GM12878 (cell line): ENCODE data around the gene FAM111B. TPM values are rescaled to one million over a fixed set of nuclear protein-coding genes. Genes with fewer than 3 reads are reported as not detected.

Source experiments
- ATAC-seq: fragments of 200-7000 bp; cut with Tn5 transposase; 3 replicates; pipeline ENCODE4 v1.9.1; 2020; ENCODE audit warnings: mild to moderate bottlenecking, moderate library complexity
- BruUV-seq: library from RNA; stranded (reverse); fragments of 400-500 nt; replicated peaks from 2 replicates; lab custom pipeline; 2021; lab: Mats Ljungman, UMichigan
- CTCF ChIA-PET: fragments of 300-600 bp; sonication (Branson Sonifier 250); formaldehyde crosslinking; extraction: SDS; loops from one replicate; lab custom pipeline; 2021; ENCODE audit warnings: inconsistent platforms; lab: Yijun Ruan, JAX
- POLR2A ChIA-PET: fragments of 350-600 bp; formaldehyde crosslinking; extraction: SDS; loops from one replicate; lab custom pipeline; 2021; ENCODE audit warnings: inconsistent platforms; lab: Charles Lee
- RAD21 ChIA-PET: fragments of 300-600 bp; sonication (Branson Sonifier 250); formaldehyde crosslinking; loops from one replicate; lab custom pipeline; 2023; ENCODE audit warnings: antibody characterized with exemption; ENCODE audit not compliant: unreplicated experiment; lab: Charles Lee
- SMC1A ChIA-PET: fragments of 300-600 bp; sonication (Branson Sonifier 250); formaldehyde crosslinking; loops from one replicate; lab custom pipeline; 2023; ENCODE audit not compliant: unreplicated experiment, uncharacterized antibody; lab: Charles Lee
- DNase-seq: peaks from one replicate; pipeline ENCODE4 v3.0.0-alpha.2; 2011; ENCODE audit warnings: low read depth, low spot score
- FAIRE-seq: peaks from 3 replicates; lab custom pipeline; 2011; peaks lifted over from hg19 to GRCh38; lab: Jason Lieb, UNC
- H2AFZ ChIP-seq: 2 replicates; pipeline ENCODE4 v1.6.0; 2011; ENCODE audit warnings: low read depth, low read length, control low read depth; ENCODE audit not compliant: control insufficient read depth
- H3K27ac ChIP-seq: 2 replicates; pipeline ENCODE4 v1.5.1; 2011; ENCODE audit warnings: control low read depth; ENCODE audit not compliant: control insufficient read depth, insufficient read depth
- H3K27me3 ChIP-seq, 2 experiments: replicated peaks in 1 of 2; 2 replicates each; pipeline versions ENCODE4 v1.6.0 to v1.6.1; 2011; ENCODE audit warnings: low read length in 1 of 2; ENCODE audit not compliant: control insufficient read depth in 2 of 2, insufficient read depth in 2 of 2
- H3K36me3 ChIP-seq, 2 experiments: 2 replicates each; pipeline ENCODE4 v1.5.1; 2011; ENCODE audit warnings: low read length in 1 of 2; ENCODE audit not compliant: control insufficient read depth in 2 of 2, insufficient read depth in 2 of 2
- H3K4me1 ChIP-seq: 2 replicates; pipeline ENCODE4 v1.6.1; 2011; ENCODE audit warnings: mild to moderate bottlenecking, low read length, moderate library complexity, mixed read lengths; ENCODE audit not compliant: control insufficient read depth, insufficient read depth
- H3K4me2 ChIP-seq: 2 replicates; pipeline ENCODE4 v1.6.0; 2011; ENCODE audit warnings: control low read depth; ENCODE audit not compliant: control insufficient read depth, insufficient read depth
- H3K4me3 ChIP-seq: fragments of 200-600 bp; sonication (generic); 2 replicates; pipeline ENCODE4 v1.5.1; 2016
- H3K79me2 ChIP-seq: 2 replicates; pipeline ENCODE4 v1.6.0; 2011; ENCODE audit warnings: low read length; ENCODE audit not compliant: control insufficient read depth, insufficient read depth
- H3K9ac ChIP-seq: 2 replicates; pipeline ENCODE4 v1.8.0; 2011; ENCODE audit warnings: low read length, control low read depth, mixed read lengths; ENCODE audit not compliant: control insufficient read depth, insufficient read depth
- H3K9me3 ChIP-seq: replicated peaks from 3 replicates; pipeline ENCODE4 v1.5.1; 2011; ENCODE audit warnings: mild to moderate bottlenecking, low read length; ENCODE audit not compliant: control insufficient read depth, insufficient read depth
- H4K20me1 ChIP-seq: 2 replicates; pipeline ENCODE4 v1.6.0; 2011; ENCODE audit not compliant: control insufficient read depth, insufficient read depth
- CBX3 ChIP-seq: fragments of 200-600 bp; sonication (generic); IDR thresholded peaks from 2 replicates; pipeline ENCODE4 v1.6.1; 2016; ENCODE audit warnings: low read depth, borderline replicate concordance
- CHD4 ChIP-seq: fragments of 200-600 bp; sonication (generic); IDR thresholded peaks from 2 replicates; pipeline ENCODE4 v1.6.1; 2016; ENCODE audit warnings: mild to moderate bottlenecking
- CREM ChIP-seq: IDR thresholded peaks from 2 replicates; pipeline ENCODE4 v1.6.1; 2014; ENCODE audit warnings: antibody characterized with exemption, low read depth
- DPF2 ChIP-seq: fragments of 450-650 bp; IDR thresholded peaks from 2 replicates; pipeline ENCODE4 v1.6.1; 2017; ENCODE audit warnings: mild to moderate bottlenecking
- ETV6 ChIP-seq, 2 experiments: fragments of 450-650 bp in 1 of 2; IDR thresholded peaks in 1 of 2; conservative IDR thresholded peaks in 1 of 2; 2 replicates each; pipeline ENCODE4 v1.6.1; 2014; ENCODE audit warnings: antibody characterized with exemption in 1 of 2, borderline replicate concordance in 1 of 2, low read depth in 1 of 2, mild to moderate bottlenecking in 1 of 2, moderate library complexity in 1 of 2
- FOXK2 ChIP-seq: fragments of 450-650 bp; IDR thresholded peaks from 2 replicates; pipeline ENCODE4 v1.6.1; 2017; ENCODE audit warnings: mild to moderate bottlenecking, moderate library complexity
- HCFC1 ChIP-seq: fragments of 150-350 bp; IDR thresholded peaks from 2 replicates; pipeline ENCODE4 v1.6.1; 2014; ENCODE audit warnings: low read length
- IRF4 ChIP-seq: IDR thresholded peaks from 2 replicates; pipeline ENCODE4 v1.6.1; 2011; ENCODE audit warnings: low read depth, low read length
- MLLT1 ChIP-seq: fragments of 450-650 bp; IDR thresholded peaks from 2 replicates; pipeline ENCODE4 v1.6.1; 2016; ENCODE audit warnings: mild to moderate bottlenecking
- MTA2 ChIP-seq: fragments of 450-650 bp; IDR thresholded peaks from 2 replicates; pipeline ENCODE4 v1.6.1; 2016; ENCODE audit warnings: low read depth, mild to moderate bottlenecking, moderate library complexity
- MYC ChIP-seq: IDR thresholded peaks from 2 replicates; pipeline ENCODE4 v1.6.1; 2011; ENCODE audit warnings: mild to moderate bottlenecking, low read length, moderate library complexity, inconsistent platforms; ENCODE audit not compliant: insufficient read depth, insufficient replicate concordance, insufficient read length, severe bottlenecking
- NBN ChIP-seq: fragments of 450-650 bp; IDR thresholded peaks from 2 replicates; pipeline ENCODE4 v1.6.1; 2016
- NR2F1 ChIP-seq: fragments of 450-650 bp; conservative IDR thresholded peaks from 2 replicates; pipeline ENCODE4 v1.6.1; 2017; ENCODE audit warnings: mild to moderate bottlenecking
- POLR2AphosphoS5 ChIP-seq: IDR thresholded peaks from 2 replicates; pipeline ENCODE4 v1.6.1; 2011; ENCODE audit warnings: mild to moderate bottlenecking, low read length, inconsistent platforms
- RB1 ChIP-seq: fragments of 450-650 bp; formaldehyde crosslinking; IDR thresholded peaks from 2 replicates; pipeline ENCODE4 v1.6.1; 2017; ENCODE audit warnings: mild to moderate bottlenecking, borderline replicate concordance
- RBBP5 ChIP-seq: fragments of 200-600 bp; sonication (generic); conservative IDR thresholded peaks from 2 replicates; pipeline ENCODE4 v1.6.1; 2016
- RUNX3 ChIP-seq: IDR thresholded peaks from 2 replicates; pipeline ENCODE4 v1.6.1; 2012; ENCODE audit warnings: low read length, inconsistent platforms
- SKIL ChIP-seq: fragments of 450-650 bp; IDR thresholded peaks from 2 replicates; pipeline ENCODE4 v1.6.1; 2017; ENCODE audit warnings: mild to moderate bottlenecking, low read depth, inconsistent platforms; ENCODE audit not compliant: poor library complexity, severe bottlenecking
- WGBS: methylation state at CpG from one replicate; pipeline ENCODE4 v1.1.6; 2016; ENCODE audit warnings: low lambda C conversion rate; ENCODE audit not compliant: insufficient replicate concordance, insufficient coverage; ENCODE audit errors: missing lambda C conversion rate; 5-methylcytosine and 5-hydroxymethylcytosine counted together
- in situ Hi-C: fragments of 300-500 bp; cut with MboI; formaldehyde crosslinking; loops from 9 replicates; pipeline ENCODE4 v1.14.3; 2018; ENCODE audit warnings: mixed read lengths
- intact Hi-C: fragments of 100-400 bp; cut with micrococcal nuclease; formaldehyde crosslinking; loops from one replicate; pipeline ENCODE4 v1.14.2; 2022; ENCODE audit not compliant: unreplicated experiment
- polyA plus RNA-seq, 11 experiments: library from polyadenylated mRNA; depleted of rRNA in 4 of 11; unstranded in 6 of 11; stranded (reverse) in 5 of 11; fragments of >200 nt; fragmentation: Nextera tagmentation in 4 of 11; fragmentation: Illumina TruSeq in 1 of 11; extraction: Ambion mirVana in 4 of 11; extraction: Trizol in 1 of 11; gene quantifications; 1 replicate in 1 of 11; 2 replicates in 10 of 11; pipeline versions ENCODE4 v1.2.1 to v1.2.3, GENCODE V29; 2011 to 2016; ENCODE audit warnings: inconsistent platforms in 2 of 11, missing spikeins in 2 of 11, low read depth in 1 of 11
- total RNA-seq, 4 experiments: library from RNA; depleted of rRNA in 3 of 4; stranded (reverse); fragments of >200 nt in 3 of 4; fragmentation: Illumina TruSeq in 1 of 4; extraction: Trizol in 1 of 4; gene quantifications; 2 replicates each; pipeline versions ENCODE4 v1.2.1 to v1.2.3, GENCODE V29; 2013 to 2021
- TF ChIP-seq, protein P1 (sequence below): IDR thresholded peaks from 2 replicates; pipeline ENCODE4 v1.6.1; 2011; ENCODE audit warnings: low read depth, mild to moderate bottlenecking, low read length, moderate library complexity, borderline replicate concordance; ENCODE audit errors: extremely low read depth

The FAM111B gene
- total and polyA plus RNA-seq, 10 of the 15 experiments (the other 5 are each of a cell fraction or from before 2014, with no cell fraction given): 35.9 to 97.2 (median 62.1) TPM

- Histone ChIP-seq H3K9me3 (no peaks in the 10 kb centered on the region), H3K4me3 (peak within 1 kb of the TSS; percentile 83), H3K9ac (peak within 1 kb of the TSS; percentile 92), H3K4me1 (peaks cover 21% of the 10 kb centered on the region; the same call in 1 of the 2 replicates), H3K4me2 (peak within 1 kb of the TSS; percentile 67), H3K27me3 (no peaks in the 10 kb centered on the region), H2AFZ (peak within 1 kb of the TSS; percentile 93), H3K36me3 (peaks cover 0 to 6% of the 10 kb centered on the region in 2 experiments; a peak in 2 of 4 replicates), H4K20me1 (no peaks in the 10 kb centered on the region), H3K79me2 (peaks cover 49% of the 10 kb centered on the region), H3K27ac (peak within 1 kb of the TSS; percentile 91)
- POLR2A ChIA-PET: interaction anchor here (0.6 to 2.4 kb wide), 6 partner anchors 8 to 36 kb away, joined by 3 to 20 read pairs (median 3); partner anchors contain the start of gene FAM111B
- intact Hi-C loops (loop anchor here (1.0 to 2.0 kb wide), 3 partner anchors 15 to 564 kb away; partner anchors contain the start of genes FAM111B and ZFP91), in situ Hi-C loops (loop anchor here (5.0 kb wide), 2 partner anchors 36 to 91 kb away; partner anchors contain the start of gene FAM111B)
- FAIRE-seq (peak; percentile 72), ATAC-seq (peak; percentile 85), DNase-seq (peak; percentile 69)
- CTCF ChIA-PET: interaction anchor here (1.1 to 12.0 kb wide), 10 partner anchors 9 to 85 kb away, joined by 3 to 250 read pairs (median 8); partner anchors contain the start of gene FAM111B
- no TSS peak for BruUV-seq
- RAD21 ChIA-PET: interaction anchor here (1.0 to 5.9 kb wide), 8 partner anchors 9 to 41 kb away, joined by 3 to 80 read pairs (median 6); partner anchors contain the start of gene FAM111B
- SMC1A ChIA-PET: interaction anchor here (1.0 to 4.2 kb wide), 9 partner anchors 9 to 45 kb away, joined by 3 to 36 read pairs (median 17); no protein-coding TSS in a partner anchor
- 1% methylated on average over 50 of the region's 50 CpGs for WGBS
- TF ChIP-seq MLLT1: peak; percentile 60; the same call in 1 of the 2 replicates
- no peak for TF ChIP-seq HCFC1
- peak; percentile 12 for TF ChIP-seq MYC
- TF ChIP-seq MTA2: peak; percentile 56; the same call in 1 of the 2 replicates
- no peak for TF ChIP-seq FOXK2
- peak in 1 of 2 experiments; percentile 66; a peak in 1 of 4 replicates for TF ChIP-seq ETV6 (conservative IDR thresholded peaks at IDR 0.05 in 1 of 2, IDR thresholded peaks at IDR 0.05 in 1 of 2; ENCODE audit: borderline replicate concordance in 1 of 2, low read depth in 1 of 2)
- peak; percentile 42; the same call in 1 of the 2 replicates for TF ChIP-seq RB1
- no peak for TF ChIP-seq SKIL
- TF ChIP-seq CBX3: no peak
- no peak for TF ChIP-seq IRF4
- TF ChIP-seq CREM: peak; percentile 54; the same call in 1 of the 2 replicates
- TF ChIP-seq NBN: no peak; the same call in 1 of the 2 replicates
- peak; percentile 100 for TF ChIP-seq RBBP5
- TF ChIP-seq DPF2: peak; percentile 77; the same call in 1 of the 2 replicates
- peak; percentile 56; the same call in 1 of the 2 replicates for TF ChIP-seq POLR2AphosphoS5
- no peak for TF ChIP-seq NR2F1
- peak; percentile 30; the same call in 1 of the 2 replicates for TF ChIP-seq RUNX3
- TF ChIP-seq, protein P1, sequence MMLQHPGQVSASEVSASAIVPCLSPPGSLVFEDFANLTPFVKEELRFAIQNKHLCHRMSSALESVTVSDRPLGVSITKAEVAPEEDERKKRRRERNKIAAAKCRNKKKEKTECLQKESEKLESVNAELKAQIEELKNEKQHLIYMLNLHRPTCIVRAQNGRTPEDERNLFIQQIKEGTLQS: no peak
- TF ChIP-seq CHD4: no peak
Measured at GRCh38 chr11:59142530-59143507, 35.8 kb downstream of the FAM111B start, which contains the start of gene FAM111A. Gene FAM111A, plus strand, starts transcription at chr11:59142856. Its CDS starts 6,017 bp downstream, at chr11:59148873.
